HCT116 (cell line): Measurements from ENCODE around the gene ADARB1. TPM values are rescaled to one million over a fixed set of nuclear protein-coding genes. Genes with fewer than 3 reads are reported as not detected.

Source experiments
- ATAC-seq: fragments of 200-7000 bp; cut with Tn5 transposase; 2 replicates; pipeline ENCODE4 v1.9.1; 2020; ENCODE audit warnings: mild to moderate bottlenecking, moderate library complexity
- BruUV-seq: library from RNA; stranded (reverse); fragments of 400-500 nt; replicated peaks from 2 replicates; lab custom pipeline; 2021; lab: Mats Ljungman, UMichigan
- CTCF ChIA-PET: fragments of 300-600 bp; sonication (Branson Sonifier 250); formaldehyde crosslinking; loops from one replicate; lab custom pipeline; 2021; ENCODE audit warnings: antibody characterized with exemption; lab: Charles Lee
- POLR2A ChIA-PET: fragments of 300-600, 350-600 bp; sonication (Branson Sonifier 250); formaldehyde crosslinking; loops from one replicate; lab custom pipeline; 2021; ENCODE audit warnings: antibody characterized with exemption; lab: Charles Lee
- RAD21 ChIA-PET, 2 experiments: fragments of 300-600 bp; sonication (Branson Sonifier 250); formaldehyde crosslinking; loops; one replicate each; lab custom pipeline; 2023; ENCODE audit warnings: low total read pairs in 2 of 2; ENCODE audit not compliant: uncharacterized antibody in 2 of 2, unreplicated experiment in 2 of 2, low non-redundant PET in 1 of 2; lab: Charles Lee
- DNase-seq: peaks from one replicate; pipeline ENCODE4 v3.0.0-alpha.2; 2010; ENCODE audit warnings: low read depth, low spot score
- H2AFZ ChIP-seq: fragments of 200-600 bp; shearing (Covaris generic), sonication (generic); 2 replicates; pipeline ENCODE4 v1.6.1; 2017; ENCODE audit warnings: low read depth, mixed run types, mixed read lengths, antibody characterized with exemption, low read length; ENCODE audit not compliant: poor library complexity, severe bottlenecking
- H3K27ac ChIP-seq: 2 replicates; pipeline ENCODE4 v1.5.1; 2012; ENCODE audit warnings: low read depth, low read length
- H3K27me3 ChIP-seq: fragments of 200-600 bp; sonication (generic); 2 replicates; pipeline ENCODE4 v1.6.1; 2016; ENCODE audit warnings: mixed run types, low read length, mixed read lengths; ENCODE audit not compliant: insufficient read depth
- H3K36me3 ChIP-seq, 2 experiments: fragments of 200-500 bp in 1 of 2; fragments of 200-600 bp in 1 of 2; sonication (Bioruptor generic) in 1 of 2; sonication (generic) in 1 of 2; 2 replicates each; pipeline versions ENCODE4 v1.5.1 to v1.6.1; 2014 to 2016; ENCODE audit warnings: low read length in 2 of 2, inconsistent platforms in 1 of 2, mixed read lengths in 1 of 2, mixed run types in 1 of 2; ENCODE audit not compliant: insufficient read depth in 2 of 2, control insufficient read depth in 1 of 2
- H3K4me1 ChIP-seq, 2 experiments: fragments of 200-600 bp in 1 of 2; sonication (generic) in 1 of 2; 2 replicates each; pipeline versions ENCODE4 v1.5.1 to v1.6.1; 2012 to 2017; ENCODE audit warnings: low read length in 2 of 2, inconsistent platforms in 1 of 2, mild to moderate bottlenecking in 1 of 2, mixed read lengths in 1 of 2, mixed run types in 1 of 2, moderate library complexity in 1 of 2; ENCODE audit not compliant: insufficient read depth in 2 of 2, control insufficient read depth in 1 of 2
- H3K4me2 ChIP-seq: fragments of 200-600 bp; sonication (generic); 2 replicates; pipeline ENCODE4 v1.6.1; 2017; ENCODE audit warnings: mixed run types, low read length, mixed read lengths
- H3K4me3 ChIP-seq, 2 experiments: fragments of 200-600 bp in 1 of 2; sonication (generic) in 1 of 2; replicated peaks in 1 of 2; 2 replicates each; pipeline ENCODE4 v1.5.1; 2011 to 2016; ENCODE audit warnings: low read length in 2 of 2, control low read depth in 1 of 2, low read depth in 1 of 2, mild to moderate bottlenecking in 1 of 2, mixed read lengths in 1 of 2, mixed run types in 1 of 2
- H3K79me2 ChIP-seq: fragments of 200-600 bp; sonication (generic); 2 replicates; pipeline ENCODE4 v1.6.1; 2017; ENCODE audit warnings: mild to moderate bottlenecking, mixed run types, low read length, moderate library complexity, mixed read lengths; ENCODE audit not compliant: insufficient read depth
- H3K9ac ChIP-seq: fragments of 200-600 bp; sonication (generic); 2 replicates; pipeline ENCODE4 v1.6.1; 2016; ENCODE audit warnings: low read length, mixed read lengths
- H3K9me2 ChIP-seq: fragments of 200-600 bp; sonication (generic), shearing (Covaris generic); 2 replicates; pipeline ENCODE4 v1.6.1; 2017; ENCODE audit warnings: mixed run types, mild to moderate bottlenecking, moderate library complexity; ENCODE audit not compliant: insufficient read depth
- H3K9me3 ChIP-seq, 2 experiments: fragments of 200-500 bp in 1 of 2; fragments of 200-600 bp in 1 of 2; sonication (Bioruptor generic) in 1 of 2; sonication (generic) in 1 of 2; 2 replicates each; pipeline ENCODE4 v1.6.1; 2014 to 2017; ENCODE audit warnings: low read length in 2 of 2, mixed read lengths in 2 of 2, inconsistent platforms in 1 of 2, low read depth in 1 of 2, mild to moderate bottlenecking in 1 of 2, mixed run types in 1 of 2, moderate library complexity in 1 of 2; ENCODE audit not compliant: control insufficient read depth in 1 of 2, insufficient read depth in 1 of 2
- H4K20me1 ChIP-seq: fragments of 200-600 bp; sonication (generic), shearing (Covaris generic); 2 replicates; pipeline ENCODE4 v1.6.1; 2017; ENCODE audit warnings: mixed run types, mild to moderate bottlenecking, moderate library complexity; ENCODE audit not compliant: insufficient read depth
- ATF3 ChIP-seq: IDR thresholded peaks from 2 replicates; pipeline ENCODE4 v1.6.1; 2012
- EGR1 ChIP-seq: IDR thresholded peaks from 2 replicates; pipeline ENCODE4 v1.6.1; 2012; ENCODE audit warnings: low read depth
- JUND ChIP-seq: IDR thresholded peaks from 2 replicates; pipeline ENCODE4 v1.6.1; 2012
- MAX ChIP-seq: IDR thresholded peaks from 2 replicates; pipeline ENCODE4 v1.6.1; 2012
- POLR2A ChIP-seq: IDR thresholded peaks from 2 replicates; pipeline ENCODE4 v1.7.0; 2011; ENCODE audit warnings: borderline replicate concordance; ENCODE audit not compliant: insufficient read depth, insufficient read length; ENCODE audit errors: extremely low read depth
- REST ChIP-seq: IDR thresholded peaks from 2 replicates; pipeline ENCODE4 v1.6.1; 2012; ENCODE audit warnings: low read depth
- SIN3A ChIP-seq: IDR thresholded peaks from 2 replicates; pipeline ENCODE4 v1.6.1; 2012; ENCODE audit warnings: low read depth
- SP1 ChIP-seq: IDR thresholded peaks from 2 replicates; pipeline ENCODE4 v1.6.1; 2012; ENCODE audit warnings: low read depth
- SRF ChIP-seq: IDR thresholded peaks from 2 replicates; pipeline ENCODE4 v1.6.1; 2012; ENCODE audit warnings: low read depth
- YY1 ChIP-seq: IDR thresholded peaks from 2 replicates; pipeline ENCODE4 v1.6.1; 2011; ENCODE audit warnings: low read length, low read depth, moderate library complexity, mild to moderate bottlenecking; ENCODE audit not compliant: insufficient replicate concordance; ENCODE audit errors: extremely low read depth
- intact Hi-C: fragments of 100-400 bp; cut with micrococcal nuclease; formaldehyde crosslinking; loops from 2 replicates; pipeline ENCODE4 v1.10.0; 2022
- total RNA-seq: library from RNA; stranded (reverse); gene quantifications from one replicate; pipeline ENCODE4 v1.2.1, GENCODE V29; 2021; ENCODE audit not compliant: unreplicated experiment

The ADARB1 gene
- total RNA-seq, 1 experiment from 2014 or later = 13.5 TPM

GRCh38 chr21:45042664-45043161 is 31.7 kb upstream of the ADARB1 start:
- Histone ChIP-seq H3K27ac (no peak overlapping the region), H3K4me1 (no peaks in the 10 kb centered on the region), H3K4me2 (no peak overlapping the region), H3K9me3 (peaks cover 9 to 14% of the 10 kb centered on the region in 2 experiments; a peak in 2 of 4 replicates), H3K27me3 (no peaks in the 10 kb centered on the region), H3K9me2 (no peaks in the 10 kb centered on the region), H4K20me1 (no peaks in the 10 kb centered on the region), H3K4me3 (no peak overlapping the region), H2AFZ (no peak overlapping the region), H3K9ac (no peak overlapping the region), H3K36me3 (no peaks in the 10 kb centered on the region), H3K79me2 (no peaks in the 10 kb centered on the region)
- no peak for TF ChIP-seq POLR2A
- TF ChIP-seq SRF = no peak
- TF ChIP-seq SIN3A = no peak
- TF ChIP-seq SP1 = no peak
- no peak for TF ChIP-seq EGR1
- TF ChIP-seq JUND = no peak
- POLR2A ChIA-PET = no interaction called here
- RAD21 ChIA-PET = no interaction called here
- intact Hi-C loops = no loop called here
- DNase-seq (no peak), ATAC-seq (no peak)
- CTCF ChIA-PET = no interaction called here
- no TSS peak for BruUV-seq

- DNase-seq (no peak), ATAC-seq (no peak)
- no TSS peak for BruUV-seq
- Histone ChIP-seq H3K4me1 (no peaks in the 10 kb centered on the region), H3K9ac (no peak overlapping the region), H3K36me3 (no peaks in the 10 kb centered on the region), H3K27ac (no peak overlapping the region), H3K4me2 (no peak overlapping the region), H3K9me3 (peaks cover 12 to 14% of the 10 kb centered on the region in 2 experiments; a peak in 2 of 4 replicates), H3K79me2 (no peaks in the 10 kb centered on the region), H3K9me2 (no peaks in the 10 kb centered on the region), H3K27me3 (no peaks in the 10 kb centered on the region), H3K4me3 (no peak overlapping the region), H2AFZ (no peak overlapping the region), H4K20me1 (no peaks in the 10 kb centered on the region)
- CTCF ChIA-PET = no interaction called here
- RAD21 ChIA-PET = no interaction called here
- POLR2A ChIA-PET = no interaction called here
- intact Hi-C loops = no loop called here
- TF ChIP-seq MAX (no peak), REST (no peak), JUND (no peak), YY1 (no peak), ATF3 (no peak)
- TF ChIP-seq, all 23 proteins: peak for 0
Measured at GRCh38 chr21:45043541-45044020, 30.8 kb upstream of the ADARB1 start.
